Measurements from ENCODE around the gene RAPGEF2. TPM values are rescaled to one million over a fixed set of nuclear protein-coding genes. Genes with fewer than 3 reads are reported as not detected.

RAPGEF2 gene
- total and polyA plus RNA-seq, 2 of the 8 experiments (the other 6 are each of a cell fraction or from before 2014, with no cell fraction given): 24.4 to 48.6 TPM

DNA sequence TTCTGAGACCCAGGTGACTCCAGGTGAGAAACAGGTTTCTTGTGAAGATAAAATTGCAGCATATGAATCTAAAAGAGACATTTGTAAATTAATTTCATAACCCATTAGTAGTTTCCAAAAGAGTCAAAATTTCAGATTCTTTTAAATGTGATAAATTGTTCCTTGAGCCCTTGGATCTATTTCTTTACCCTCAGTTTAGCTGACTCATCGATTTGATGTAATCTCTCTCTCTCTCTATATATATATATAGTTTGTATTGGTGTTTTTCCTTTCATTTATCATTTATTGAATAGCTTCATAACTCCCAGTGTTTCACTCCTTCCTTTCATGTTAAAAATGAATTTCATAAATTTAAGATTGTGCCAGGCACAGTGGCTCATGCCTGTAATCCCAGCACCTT lies 96.9 kb downstream of the RAPGEF2 start:
- H3K79me1 ChIP-seq (ENCODE audit: low read depth, low read length): no peaks in the 10 kb centered on the region; the same call in 1 of the 2 replicates
- no peak overlapping the region for H3K4ac ChIP-seq (replicated peaks; ENCODE audit: insufficient read length, low read depth, low read length)
- WGBS, 2 experiments (ENCODE audit: extremely low coverage in 1 of 2, insufficient coverage in 1 of 2, insufficient read length in 1 of 2, insufficient replicate concordance in 2 of 2, low coverage in 1 of 2, low lambda C conversion rate in 2 of 2, missing lambda C conversion rate in 1 of 2): 100% methylated on average over 1 of the region's 1 CpG; no CpG with 5 or more reads in 1 of the 2 experiments

More for the DNA sequence above, 96.9 kb downstream of the RAPGEF2 start:
- Histone ChIP-seq H2BK5ac (ENCODE audit: low read depth, low read length) (no peak overlapping the region), H3K14ac (ENCODE audit: insufficient read length) (no peak overlapping the region), H3K4me3 (ENCODE audit: extremely low read depth in 1 of 4, insufficient read depth in 2 of 4, low read depth in 3 of 4, low read length in 4 of 4) (no peak overlapping the region), H3K56ac (replicated peaks; ENCODE audit: insufficient read length, low read depth, low read length) (no peak overlapping the region), H3K27me3 (replicated peaks in 1 of 4; ENCODE audit: control insufficient read depth in 3 of 4, extremely low read depth in 1 of 4, insufficient read depth in 3 of 4, low read length in 3 of 4) (peaks cover 0 to 1% (median 0%) of the 10 kb centered on the region in 4 experiments; a peak in 1 of 7 replicates), H4K8ac (ENCODE audit: extremely low read depth, insufficient read depth, low read length) (no peak overlapping the region), H2BK15ac (ENCODE audit: low read length) (no peak overlapping the region), H3K18ac (ENCODE audit: extremely low read depth, low read length) (no peak overlapping the region), H4K5ac (ENCODE audit: insufficient read length, low read depth, low read length) (no peak overlapping the region), H3K9ac (replicated peaks in 1 of 4; ENCODE audit: extremely low read depth in 1 of 4, low read depth in 3 of 4, low read length in 3 of 4) (no peak overlapping the region), H3K23me2 (ENCODE audit: low read depth, low read length) (no peaks in the 10 kb centered on the region; the same call in 1 of the 2 replicates), H2BK12ac (ENCODE audit: low read depth, low read length) (no peak overlapping the region), H4K20me1 (replicated peaks in 1 of 2; ENCODE audit: control insufficient read depth in 1 of 2, insufficient read depth in 2 of 2, low read length in 2 of 2) (peaks cover 0 to 1% of the 10 kb centered on the region in 2 experiments), H3K9me3 (ENCODE audit: insufficient read depth in 2 of 2, low read depth in 1 of 2, low read length in 1 of 2) (no peaks in the 10 kb centered on the region), H2AK5ac (ENCODE audit: low read depth, low read length) (no peak overlapping the region), H3K79me2 (ENCODE audit: control insufficient read depth in 1 of 2, insufficient read depth in 2 of 2, low read length in 2 of 2) (peaks cover 0 to 14% of the 10 kb centered on the region in 2 experiments; a peak in 2 of 4 replicates), H3K4me1 (replicated peaks in 1 of 4; ENCODE audit: control insufficient read depth in 3 of 4, insufficient read depth in 4 of 4, low read length in 3 of 4) (peaks cover 2 to 11% (median 6%) of the 10 kb centered on the region in 4 experiments; a peak in 6 of 7 replicates), H3K36me3 (ENCODE audit: control insufficient read depth in 2 of 4, insufficient read depth in 4 of 4, low read length in 3 of 4) (no peaks in the 10 kb centered on the region), H3K23ac (ENCODE audit: insufficient read length) (no peak overlapping the region), H2BK20ac (ENCODE audit: low read length) (no peak overlapping the region), H2AFZ (ENCODE audit: low read length) (no peak overlapping the region), H4K91ac (replicated peaks; ENCODE audit: insufficient read length, low read length) (no peak overlapping the region), H3K4me2 (ENCODE audit: insufficient read depth in 1 of 2, low read depth in 2 of 2, low read length in 2 of 2) (no peak overlapping the region), H2BK120ac (replicated peaks; ENCODE audit: low read depth, low read length) (no peak overlapping the region), H3K27ac (ENCODE audit: low read depth, low read length) (no peak overlapping the region)
- DNase-seq (ENCODE audit: low read depth in 1 of 2, low spot score in 2 of 2) (no peak), FAIRE-seq (no peak)
- TF ChIP-seq MAFK (IDR thresholded peaks at IDR 0.05; ENCODE audit: low read depth, low read length): peak; percentile 96
- TF ChIP-seq, protein P1, sequence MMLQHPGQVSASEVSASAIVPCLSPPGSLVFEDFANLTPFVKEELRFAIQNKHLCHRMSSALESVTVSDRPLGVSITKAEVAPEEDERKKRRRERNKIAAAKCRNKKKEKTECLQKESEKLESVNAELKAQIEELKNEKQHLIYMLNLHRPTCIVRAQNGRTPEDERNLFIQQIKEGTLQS (IDR thresholded peaks at IDR 0.05; ENCODE audit: insufficient read depth, low read depth, low read length): no peak
- ChIA-PET POLR2A (ENCODE audit: partially characterized antibody) (no interaction called here), CTCF (ENCODE audit: partially characterized antibody) (interaction anchor here (0.7 to 6.2 kb wide), 7 partner anchors 10 to 348 kb away, joined by 3 to 54 read pairs (median 4); no protein-coding TSS in a partner anchor)

All from H1 (cell line).